ENCODE measurements around the gene COMMD4.

COMMD4 gene

DNA sequence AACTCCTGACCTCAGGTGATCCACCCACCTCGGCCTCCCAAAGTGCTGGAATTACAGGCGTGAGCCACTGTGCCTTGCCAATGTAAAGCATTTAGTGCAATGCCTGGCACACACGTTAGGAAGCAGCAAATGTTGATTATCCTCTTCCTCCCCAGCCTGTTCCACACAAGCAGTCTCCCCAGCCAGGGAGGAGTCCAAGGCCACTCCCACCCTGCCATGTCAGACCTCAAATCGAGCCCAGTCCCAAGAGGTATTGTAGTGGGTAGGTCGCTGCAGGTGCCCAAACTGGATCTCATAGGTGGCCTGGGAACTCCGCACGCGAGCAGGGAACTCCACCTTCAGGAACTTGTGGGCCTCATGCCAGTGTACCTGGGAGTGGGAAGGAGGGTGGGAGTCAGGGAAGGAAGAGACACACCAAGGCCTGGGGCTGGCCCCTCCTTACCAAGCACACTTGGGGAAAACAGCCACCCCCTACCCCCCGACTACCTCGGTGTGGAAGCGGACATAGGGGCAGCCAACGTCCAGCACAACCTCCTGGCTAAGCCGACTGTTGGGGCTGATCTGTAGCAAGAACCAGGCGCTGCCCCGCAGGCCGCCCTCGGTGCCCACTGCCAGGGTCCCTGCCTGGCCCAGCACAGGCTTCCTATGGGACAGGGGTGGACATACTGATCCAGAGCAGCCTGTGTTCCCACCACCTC is 22.3 kb downstream of the COMMD4 start:
- no peak for DNase-seq

- no peak for DNase-seq
Measured at GRCh38 chr15:75358771-75359536, 23.1 kb downstream of the COMMD4 start.

DNA sequence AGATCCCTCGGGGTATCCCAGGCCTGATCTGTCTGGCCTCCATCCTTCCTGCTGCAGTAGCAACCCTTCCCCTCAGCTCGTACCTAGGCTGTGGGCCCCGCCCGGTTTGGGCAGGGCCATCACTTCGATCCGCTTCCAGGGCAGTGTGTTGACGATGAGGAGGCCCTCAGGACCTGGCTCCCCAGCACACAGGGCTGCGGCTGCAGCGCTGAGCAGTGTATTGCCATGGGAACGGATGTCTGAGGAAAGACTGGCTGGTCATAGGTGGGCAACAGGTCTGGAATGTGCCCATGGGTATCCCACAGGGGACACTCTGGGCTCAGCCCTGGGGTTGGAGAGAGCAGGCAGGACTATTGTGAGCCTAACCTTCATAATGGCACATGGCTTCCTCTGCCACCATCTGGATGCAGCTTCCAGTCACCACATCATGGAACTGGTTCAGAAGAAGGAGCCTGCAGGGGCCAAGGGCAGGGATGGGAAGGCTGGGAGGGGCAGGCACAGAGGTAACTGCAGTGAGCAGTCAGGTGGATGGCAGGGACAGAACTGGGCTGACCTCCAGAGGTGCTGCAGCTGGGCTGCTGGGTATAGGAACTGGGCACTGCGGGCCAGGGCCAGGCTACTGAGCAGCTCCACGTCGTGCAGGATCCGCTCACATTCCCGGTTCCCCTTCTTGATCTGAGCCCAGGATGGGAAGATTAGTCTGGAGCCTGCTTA is 23.8 kb downstream of the COMMD4 start:
- DNase-seq = no peak

GRCh38 chr15:75360391-75360790 is 24.5 kb downstream of the COMMD4 start:
- no peak for DNase-seq

GRCh38 chr15:75360856-75361255 is 25.0 kb downstream of the COMMD4 start:
- no peak for DNase-seq

DNA sequence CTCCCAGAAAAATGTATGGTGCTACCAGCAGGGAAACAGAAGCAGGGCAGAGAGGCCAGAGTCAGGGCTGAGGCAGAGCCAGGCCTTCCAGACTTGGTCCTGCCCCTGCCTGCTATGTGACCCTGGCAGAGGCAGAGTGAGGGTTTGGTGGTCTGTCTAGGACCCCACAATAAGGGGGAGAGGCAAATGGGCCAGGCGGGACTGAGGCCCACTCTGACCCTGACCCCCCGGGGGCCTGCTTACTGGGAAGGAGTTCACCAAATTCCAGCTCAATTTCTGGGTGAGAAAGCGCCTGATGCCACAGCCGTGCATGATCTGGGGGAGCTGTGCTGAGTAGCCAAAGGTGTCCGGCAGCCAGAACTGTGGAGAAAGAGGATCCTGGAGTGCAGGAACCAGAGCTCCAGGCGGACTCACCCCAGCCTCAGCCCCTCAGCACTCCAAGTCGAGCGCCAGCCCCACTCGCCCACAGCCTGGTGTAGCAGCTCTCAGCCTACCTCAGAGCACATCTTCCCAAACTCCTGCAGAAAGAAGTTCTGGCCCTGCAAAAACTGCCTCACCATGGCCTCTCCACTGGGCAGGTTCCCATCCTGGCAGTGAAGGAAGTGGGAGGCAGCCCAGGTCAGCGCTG is 25.6 kb downstream of the COMMD4 start:
- DNase-seq = no peak

- DNase-seq = no peak
Measured at GRCh38 chr15:75361989-75362641, 26.3 kb downstream of the COMMD4 start.

DNA sequence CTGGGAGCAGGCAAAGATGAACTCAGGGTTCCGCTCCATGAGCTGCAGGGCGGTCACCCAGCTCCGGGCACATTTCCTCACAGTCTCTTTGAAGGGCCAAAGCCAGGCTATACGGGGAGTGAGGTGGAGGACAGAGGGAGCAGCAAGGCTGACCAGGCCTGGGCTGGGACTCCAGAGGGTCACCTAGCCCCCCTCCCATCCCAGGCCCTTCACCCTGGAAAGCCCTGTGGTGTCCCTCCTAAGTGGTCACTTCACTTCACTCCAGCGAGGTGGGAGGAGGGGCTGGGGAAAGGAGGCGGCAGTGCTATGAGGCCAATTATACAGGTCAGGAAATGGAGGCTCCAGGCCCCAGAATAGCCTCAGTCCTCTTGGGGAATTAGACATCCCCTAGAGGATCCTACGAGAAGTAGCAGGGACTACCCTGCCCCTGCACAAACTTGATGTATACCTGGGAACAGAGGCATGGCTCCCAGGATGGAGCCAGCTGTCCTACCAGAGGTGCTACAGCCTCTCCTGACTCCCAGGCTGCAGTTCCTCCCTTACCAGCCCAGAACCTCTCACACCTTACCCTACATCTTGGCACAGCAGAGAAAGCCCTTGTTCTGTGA is 26.9 kb downstream of the COMMD4 start:
- no peak for DNase-seq

DNA sequence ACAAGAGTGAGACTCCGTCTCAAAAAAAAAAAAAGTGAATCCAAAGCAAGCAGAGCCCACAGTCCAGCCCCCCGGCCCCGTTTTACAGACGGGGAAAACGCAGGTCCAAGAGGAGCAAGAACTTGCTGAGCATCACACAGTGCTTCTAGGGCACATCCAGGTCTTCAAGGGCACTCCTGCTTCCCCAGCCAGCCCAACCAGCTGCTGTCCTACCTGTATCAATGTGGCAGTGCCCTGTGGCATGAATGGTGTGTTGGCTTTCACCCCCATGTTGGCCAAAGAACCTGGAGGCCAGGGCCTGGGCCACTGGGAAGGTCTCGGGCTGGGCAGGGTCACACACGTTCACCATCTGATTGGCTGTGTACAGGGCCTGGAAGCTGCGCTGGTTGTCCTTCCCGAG is 27.9 kb downstream of the COMMD4 start:
- no peak for DNase-seq

- DNase-seq = no peak
Measured at GRCh38 chr15:75364881-75365280, 29.0 kb downstream of the COMMD4 start.

DNA sequence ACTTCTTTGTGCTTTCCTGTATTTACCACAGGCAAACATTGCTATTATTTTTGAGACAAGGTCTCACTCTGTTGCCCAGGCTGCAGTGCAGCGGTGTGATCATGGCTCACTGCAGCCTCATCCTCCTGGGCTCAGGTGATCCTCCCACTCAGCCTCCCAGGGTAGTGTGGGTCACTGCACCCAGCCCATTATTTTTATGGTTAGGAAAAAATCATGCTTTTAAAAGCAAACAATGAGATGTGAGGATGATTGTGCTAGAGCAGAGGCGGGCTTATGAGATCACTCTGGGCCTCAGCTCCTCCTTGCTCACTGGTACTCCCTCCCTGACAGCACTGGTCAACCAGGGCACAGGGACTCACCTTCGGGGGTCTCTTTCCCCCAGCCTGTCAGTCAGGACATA is 30.3 kb downstream of the COMMD4 start:
- DNase-seq = no peak

DNA sequence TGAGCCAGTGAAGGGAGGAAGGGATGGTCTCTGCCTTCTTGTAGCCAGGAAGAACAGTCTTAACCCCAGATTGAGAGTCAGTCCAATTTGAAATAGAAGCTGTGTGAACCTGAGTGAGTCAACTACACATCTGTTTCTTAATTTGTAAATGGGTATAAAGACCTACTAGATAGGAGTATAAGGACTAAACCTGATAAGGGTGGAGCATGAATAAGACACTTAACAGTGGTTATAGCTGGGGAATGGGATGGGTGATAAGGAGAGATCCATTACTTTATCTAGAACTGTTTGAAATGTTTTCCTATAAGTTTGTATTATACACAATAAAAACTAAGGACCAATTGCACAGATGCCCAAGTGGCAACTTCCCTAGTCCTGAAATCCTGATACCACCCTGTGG is 31.1 kb downstream of the COMMD4 start:
- no peak for DNase-seq

DNA sequence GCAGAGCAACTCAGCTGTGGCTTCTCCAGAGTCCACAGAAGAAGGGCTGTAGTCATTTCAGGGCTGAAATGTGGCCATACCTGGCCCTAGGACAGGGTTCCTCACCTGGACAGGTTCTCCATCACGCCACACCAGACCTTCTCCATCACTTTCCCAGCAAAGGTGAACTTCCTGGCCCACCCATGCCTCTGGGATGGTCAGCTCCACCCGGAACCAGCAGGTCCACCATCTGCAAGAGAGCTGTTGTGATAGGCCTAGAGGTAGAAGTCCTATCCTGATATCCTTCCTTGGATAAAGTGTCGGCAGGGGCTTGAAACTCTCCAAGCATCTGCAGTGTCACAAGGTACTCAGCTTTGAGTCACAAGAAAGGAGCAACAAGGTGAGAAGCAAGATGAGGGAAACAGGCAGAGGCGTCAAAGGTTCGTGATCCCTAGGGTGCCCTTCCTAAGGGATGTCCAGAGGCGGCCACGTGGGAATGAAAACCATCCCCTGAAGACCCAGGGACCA is 31.6 kb downstream of the COMMD4 start:
- no peak for DNase-seq

- DNase-seq = peak; percentile 86
Measured at GRCh38 chr15:75367913-75368688, 32.2 kb downstream of the COMMD4 start, which contains the start of gene MAN2C1. Gene MAN2C1, minus strand, starts transcription at chr15:75368607. Its CDS starts 24 bp downstream, at chr15:75368583.

DNA sequence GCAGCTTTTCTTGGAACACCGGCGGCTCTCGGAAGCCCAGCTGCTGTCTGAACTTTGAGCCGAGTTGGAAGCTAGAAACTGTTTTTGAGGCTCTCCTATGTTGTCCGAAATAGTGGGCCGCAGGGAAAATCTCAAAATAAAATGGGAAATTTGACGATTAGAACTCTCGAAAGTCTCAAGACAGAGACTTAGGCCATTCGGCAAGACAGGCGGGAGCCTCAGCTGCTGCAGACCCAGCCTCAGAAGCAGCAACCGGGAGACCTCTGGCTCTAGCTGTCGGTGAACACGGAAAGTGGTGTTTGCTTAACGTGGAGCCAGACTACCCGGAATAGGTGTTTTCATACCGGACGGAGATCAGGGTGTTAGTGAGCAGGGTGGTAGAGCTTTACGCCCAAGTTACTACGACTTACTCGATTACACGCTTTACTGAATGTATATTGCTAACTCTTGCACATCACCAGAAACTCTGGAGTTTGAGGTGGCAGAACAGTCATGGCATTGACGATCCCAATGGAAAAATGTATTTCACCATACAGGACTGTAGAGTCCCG is 32.9 kb downstream of the COMMD4 start:
- DNase-seq = no peak

DNA sequence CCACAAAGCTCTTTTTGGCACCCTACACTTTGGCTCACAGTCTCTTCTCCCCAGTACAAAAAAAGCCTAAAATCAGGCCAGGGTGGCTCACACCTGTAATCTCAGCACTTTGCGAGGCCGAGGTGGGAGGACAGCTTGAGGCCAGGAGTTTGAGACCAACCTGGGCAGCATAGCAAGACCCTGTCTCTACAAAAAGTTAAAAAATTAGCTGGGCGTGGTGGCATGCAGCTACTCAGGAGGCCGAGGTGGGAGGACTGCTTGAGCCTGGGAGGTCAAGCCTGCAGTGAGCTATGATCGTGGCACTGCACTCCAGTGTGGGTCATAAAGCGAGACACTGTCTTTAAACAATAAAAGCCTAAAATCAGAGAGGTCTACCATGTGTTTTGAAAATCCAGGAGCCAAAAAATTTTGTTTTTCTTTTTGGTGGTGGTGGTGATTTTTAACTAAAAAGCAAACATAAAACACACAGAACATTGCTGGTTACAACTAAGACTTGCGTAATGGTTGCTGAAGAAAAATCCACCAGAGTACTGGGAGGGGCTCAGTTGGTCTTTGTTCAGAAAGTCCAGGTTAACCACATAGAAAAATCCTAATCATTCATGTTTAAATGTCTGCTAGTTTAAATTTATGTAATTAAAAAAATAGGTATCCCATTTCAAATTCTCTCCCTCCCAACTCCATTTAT is 34.2 kb downstream of the COMMD4 start:
- no peak for DNase-seq

- DNase-seq = no peak
Measured at GRCh38 chr15:75371486-75371885, 35.6 kb downstream of the COMMD4 start.

DNA sequence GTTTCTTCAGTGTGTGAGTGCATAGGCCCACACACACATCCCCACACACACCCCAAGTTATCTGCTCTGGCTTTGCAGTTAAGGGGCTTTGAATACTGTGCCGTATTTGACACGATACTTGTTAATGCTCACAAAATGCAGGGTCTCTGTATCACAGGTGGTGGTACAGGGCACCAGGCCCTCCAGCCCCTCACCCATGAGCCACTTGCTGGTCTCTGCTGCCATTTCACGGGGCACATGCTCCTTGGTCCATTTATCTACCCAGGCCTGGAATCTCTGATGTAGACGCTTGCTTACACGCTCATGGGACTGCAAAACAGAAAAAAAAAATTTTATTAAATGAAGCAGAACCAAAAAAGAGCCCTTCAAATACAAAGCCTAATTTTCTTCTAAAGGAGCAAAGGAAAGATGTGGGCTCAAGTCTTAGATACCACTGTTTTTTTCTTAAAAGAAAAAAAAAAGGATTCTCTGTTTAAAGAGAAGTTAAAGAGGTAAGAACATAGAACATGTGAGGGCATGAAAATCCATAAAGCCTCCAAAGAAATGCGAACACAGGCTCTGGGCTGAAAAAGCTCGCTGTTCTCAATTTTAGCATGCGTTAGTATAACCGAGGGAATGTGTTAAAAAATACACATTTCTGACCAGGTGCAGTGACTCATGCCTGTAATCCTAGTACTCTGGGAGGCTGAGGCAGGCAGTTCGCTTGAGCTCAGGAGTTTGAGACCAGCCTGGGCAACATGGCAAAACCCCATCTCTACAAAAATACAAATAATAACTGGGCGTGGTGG is 36.2 kb downstream of the COMMD4 start:
- DNase-seq = no peak

GRCh38 chr15:75380773-75381172 is 44.9 kb downstream of the COMMD4 start:
- no peak for DNase-seq

Data from NCI-H1092 (cell line).